ENCODE measurements around the gene CT45A7. TPM values are rescaled to one million over a fixed set of nuclear protein-coding genes. Genes with fewer than 3 reads are reported as not detected.
"Not testable (repeated sequence)": the region's sequence is repeated elsewhere in the genome, so short reads cannot be mapped to it uniquely, and the experiment has no call there.

CT45A7 gene
- total and polyA plus RNA-seq, 2 of the 4 experiments (the other 2 are of a cell fraction), result not detected

GRCh38 chrX:135785403-135785802 lies 51.7 kb downstream of the CT45A7 start, which contains the start of gene CT45A5:
TSS of gene CT45A5 (minus strand) at chrX:135785503. CDS start at chrX:135781729, 3,774 bp downstream.
- dilution Hi-C loops (cut with HindIII; ENCODE audit: low sequenced_read_pairs, unreplicated experiment); intact Hi-C loops (cut with micrococcal nuclease); H4K91ac ChIP-seq (ENCODE audit: insufficient read depth, low read depth, low read length); H3K18ac ChIP-seq (ENCODE audit: low read depth, low read length); H3K4me3 ChIP-seq (ENCODE audit: insufficient read depth, low read depth, low read length); H3K4me1 ChIP-seq (ENCODE audit: control insufficient read depth, insufficient read depth, low read length); H3K9me1 ChIP-seq (ENCODE audit: insufficient read depth, low read length); H3K4me2 ChIP-seq (ENCODE audit: low read depth, low read length); H2BK5ac ChIP-seq (ENCODE audit: low read depth, low read length, poor library complexity, severe bottlenecking); H2AK5ac ChIP-seq (ENCODE audit: low read depth, low read length); H2AK9ac ChIP-seq (replicated peaks; ENCODE audit: low read depth, low read length, poor library complexity); H2BK120ac ChIP-seq (ENCODE audit: low read depth, low read length); H2BK20ac ChIP-seq (ENCODE audit: low read depth, low read length); H3K4ac ChIP-seq (ENCODE audit: low read depth, low read length); H3K23ac ChIP-seq (ENCODE audit: low read depth, low read length); H3K79me1 ChIP-seq (ENCODE audit: low read depth in 1 of 2, low read length in 2 of 2); H4K5ac ChIP-seq (ENCODE audit: low read depth, low read length); POLR2A ChIA-PET (ENCODE audit: unreplicated experiment); H4K8ac ChIP-seq (ENCODE audit: low read depth in 2 of 2, low read length in 2 of 2); H3K14ac ChIP-seq (replicated peaks; ENCODE audit: low read depth, low read length); H3K9ac ChIP-seq (ENCODE audit: low read depth, low read length); ATAC-seq (ENCODE audit: low read depth); H3K56ac ChIP-seq (ENCODE audit: extremely low read depth, insufficient read depth, low read length); in situ Hi-C loops (cut with MboI; ENCODE audit: low sequenced_read_pairs); H3K9me3 ChIP-seq (ENCODE audit: control insufficient read depth, insufficient read depth, low read length); BruUV-seq (replicated peaks); H3K27ac ChIP-seq (ENCODE audit: insufficient read depth, low read length); H3K36me3 ChIP-seq (ENCODE audit: control insufficient read depth, insufficient read depth, low read length); H4K20me1 ChIP-seq (ENCODE audit: insufficient read depth, low read length); H2AFZ ChIP-seq (replicated peaks; ENCODE audit: low read length, poor library complexity); DNase-seq; H3K27me3 ChIP-seq (ENCODE audit: control insufficient read depth, insufficient read depth, low read length); H2BK15ac ChIP-seq (ENCODE audit: low read depth, low read length); CTCF ChIA-PET: not testable (repeated sequence)
- WGBS, 2 experiments (ENCODE audit: extremely low coverage in 2 of 2, insufficient read length in 1 of 2), result no CpG with 5 or more reads among the region's 16 CpGs

Other genes with a start within 250 kb of the CT45A7 start
- not detected in 2 replicates for gene CT45A1, start 123.6 kb downstream of the CT45A7 start, total RNA-seq (2012; rRNA removed)
- not detected in 2 replicates for gene CT45A1, start 123.6 kb downstream of the CT45A7 start, polyA plus RNA-seq (2012; rRNA removed)
- not detected in 2 replicates for gene CT45A3, start 69.1 kb downstream of the CT45A7 start, total RNA-seq (2012; rRNA removed)
- gene CT45A3, start 69.1 kb downstream of the CT45A7 start, polyA plus RNA-seq (2012; rRNA removed), result not detected in 2 replicates
- gene CT45A5, start 51.8 kb downstream of the CT45A7 start, total RNA-seq (2012; rRNA removed), result not detected in 2 replicates
- gene CT45A5, start 51.8 kb downstream of the CT45A7 start, polyA plus RNA-seq (2012; rRNA removed), result not detected in 2 replicates
- gene CT45A6, start 34.5 kb downstream of the CT45A7 start, total RNA-seq (2012; rRNA removed), result not detected in 2 replicates
- gene CT45A6, start 34.5 kb downstream of the CT45A7 start, polyA plus RNA-seq (2012; rRNA removed), result not detected in 2 replicates
- not detected in 2 replicates for gene CT45A2, start 17.3 kb downstream of the CT45A7 start, total RNA-seq (2012; rRNA removed)
- gene CT45A2, start 17.3 kb downstream of the CT45A7 start, polyA plus RNA-seq (2012; rRNA removed), result not detected in 2 replicates
- not detected in 2 replicates for gene CT45A8, start 17.3 kb upstream of the CT45A7 start, total RNA-seq (2012; rRNA removed)
- not detected in 2 replicates for gene CT45A8, start 17.3 kb upstream of the CT45A7 start, polyA plus RNA-seq (2012; rRNA removed)
- gene CT45A9, start 34.5 kb upstream of the CT45A7 start, total RNA-seq (2012; rRNA removed), result not detected in 2 replicates
- gene CT45A9, start 34.5 kb upstream of the CT45A7 start, polyA plus RNA-seq (2012; rRNA removed), result not detected in 2 replicates
- gene CT45A10, start 56.2 kb upstream of the CT45A7 start, total RNA-seq (2012; rRNA removed), result not detected in 2 replicates
- gene CT45A10, start 56.2 kb upstream of the CT45A7 start, polyA plus RNA-seq (2012; rRNA removed), result not detected in 2 replicates
- not detected in 2 replicates for gene SAGE1, start 56.4 kb upstream of the CT45A7 start, total RNA-seq (2012; rRNA removed)
- not detected in 2 replicates for gene SAGE1, start 56.4 kb upstream of the CT45A7 start, polyA plus RNA-seq (2012; rRNA removed)
- 7.5 and 18.6 TPM in 2 replicates for gene MMGT1, start 136.7 kb upstream of the CT45A7 start, total RNA-seq (2012; rRNA removed)
- gene MMGT1, start 136.7 kb upstream of the CT45A7 start, polyA plus RNA-seq (2012; rRNA removed), result 6.5 and 8.1 TPM in 2 replicates
- 19.0 and 25.0 TPM in 2 replicates for gene SLC9A6, start 148.2 kb upstream of the CT45A7 start, total RNA-seq (2012; rRNA removed)
- gene SLC9A6, start 148.2 kb upstream of the CT45A7 start, polyA plus RNA-seq (2012; rRNA removed), result 5.2 and 6.9 TPM in 2 replicates

Measured in IMR-90 (cell line).